Tongue (tissue), 2 donors: Measurements from ENCODE around the gene KDM7A. TPM values are rescaled to one million over a fixed set of nuclear protein-coding genes. Genes with fewer than 3 reads are reported as not detected.

Experiments used
- small RNA-seq: library from RNA; depleted of rRNA; stranded (forward); fragments of <200 nt; gene quantifications from one replicate; pipeline ENCODE3, GENCODE V24; 2014; ENCODE audit warnings: low replicate concordance
- total RNA-seq: library from RNA; depleted of rRNA; stranded (reverse); fragments of >200 nt; gene quantifications from one replicate; pipeline ENCODE4 v1.2.3, GENCODE V29; 2014

The KDM7A gene
- total RNA-seq, 1 donor from 2014 or later, result 17.4 TPM

Small RNA genes lying within 50 kb of the gene (small RNA-seq; reads per million reads assigned to genes)
- gene RF00019 (not detected), gene RNU6-797P (not detected)

Other genes with a start within 250 kb of the KDM7A start
- gene PARP12, start 114.0 kb downstream of the KDM7A start, total RNA-seq, result 31.5 TPM
- gene SLC37A3, start 221.5 kb upstream of the KDM7A start, total RNA-seq, result 61.4 TPM
- gene RAB19, start 227.1 kb upstream of the KDM7A start, total RNA-seq, result not detected